SJSA1 (cell line): Measurements from ENCODE around the gene RAB10. TPM values are rescaled to one million over a fixed set of nuclear protein-coding genes. Genes with fewer than 3 reads are reported as not detected.
"Not testable (repeated sequence)": the region's sequence is repeated elsewhere in the genome, so short reads cannot be mapped to it uniquely, and the experiment has no call there.

Experiments
- DNase-seq, 2 experiments: peaks; one replicate each; pipeline ENCODE4 v3.0.0-alpha.2; 2015 to 2020; ENCODE audit warnings: low spot score in 2 of 2, low read depth in 1 of 2
- H3K27ac ChIP-seq: fragments of 250-450 bp; sonication (Bioruptor Pico); 2 replicates; pipeline ENCODE4 v1.5.1; 2020; ENCODE audit warnings: mild to moderate bottlenecking, moderate library complexity
- H3K27me3 ChIP-seq: fragments of 250-450 bp; sonication (Bioruptor Pico); replicated peaks from 2 replicates; pipeline ENCODE4 v1.5.1; 2020; ENCODE audit warnings: mild to moderate bottlenecking, moderate library complexity
- H3K36me3 ChIP-seq: fragments of 250-450 bp; sonication (Bioruptor Pico); 2 replicates; pipeline ENCODE4 v1.5.1; 2020; ENCODE audit warnings: mild to moderate bottlenecking
- H3K4me1 ChIP-seq: fragments of 250-450 bp; sonication (Bioruptor Pico); replicated peaks from 2 replicates; pipeline ENCODE4 v1.6.1; 2021; ENCODE audit warnings: mild to moderate bottlenecking
- H3K4me3 ChIP-seq: fragments of 250-450 bp; sonication (Bioruptor Pico); 2 replicates; pipeline ENCODE4 v1.5.1; 2020; ENCODE audit warnings: mild to moderate bottlenecking
- H3K9me3 ChIP-seq: fragments of 250-450 bp; sonication (Bioruptor Pico); replicated peaks from 2 replicates; pipeline ENCODE4 v1.5.1; 2020; ENCODE audit warnings: mild to moderate bottlenecking
- total RNA-seq: library from RNA; depleted of rRNA; stranded (reverse); fragments of >200 nt; shearing (Covaris generic); gene quantifications from 2 replicates; pipeline ENCODE4 v1.2.3, GENCODE V29; 2014

Gene RAB10
- total RNA-seq, 1 experiment from 2014 or later: 92.7 TPM

GRCh38 chr2:26108701-26109100, 74.8 kb downstream of the RAB10 start:
- H3K27ac ChIP-seq, H3K9me3 ChIP-seq, H3K4me1 ChIP-seq, H3K4me3 ChIP-seq, DNase-seq, H3K27me3 ChIP-seq: not testable (repeated sequence)
- H3K36me3 ChIP-seq: peaks cover 52% of the 10 kb centered on the region

- DNase-seq: no peak
- H3K4me1 ChIP-seq: no peaks in the 10 kb centered on the region
- no peak overlapping the region for H3K4me3 ChIP-seq
- no peaks in the 10 kb centered on the region for H3K9me3 ChIP-seq
- no peak overlapping the region for H3K27ac ChIP-seq
- H3K27me3 ChIP-seq: no peaks in the 10 kb centered on the region
- peaks cover 41% of the 10 kb centered on the region for H3K36me3 ChIP-seq
These were observed 78.3 kb downstream of the RAB10 start for GRCh38 chr2:26112201-26112600.

GRCh38 chr2:26114151-26114550, 80.3 kb downstream of the RAB10 start:
- H3K27ac ChIP-seq: no peak overlapping the region
- no peaks in the 10 kb centered on the region for H3K4me1 ChIP-seq
- H3K9me3 ChIP-seq: no peaks in the 10 kb centered on the region
- no peaks in the 10 kb centered on the region for H3K27me3 ChIP-seq
- peaks cover 41% of the 10 kb centered on the region for H3K36me3 ChIP-seq
- no peak overlapping the region for H3K4me3 ChIP-seq
- DNase-seq: no peak

DNA sequence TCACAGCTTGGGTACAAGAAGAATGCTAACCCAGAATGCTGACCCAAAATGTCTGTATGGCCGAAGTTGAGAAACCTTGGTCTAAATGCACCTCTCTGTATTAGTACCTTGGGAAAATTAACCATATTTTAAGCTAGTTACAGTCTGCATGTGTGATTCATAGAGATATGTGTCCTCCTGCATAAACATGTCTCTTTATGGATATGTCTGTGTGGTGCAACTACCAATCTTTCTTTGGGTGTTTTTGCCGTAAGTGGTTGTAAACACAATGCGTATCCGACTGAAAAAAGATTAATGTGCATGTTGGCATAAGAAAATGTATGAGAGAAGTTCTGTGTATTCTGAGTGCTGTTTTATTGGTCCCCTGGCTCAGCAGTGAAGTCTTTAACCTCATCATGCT, 84.8 kb downstream of the RAB10 start:
- H3K36me3 ChIP-seq: peaks cover 6% of the 10 kb centered on the region
- H3K4me3 ChIP-seq: no peak overlapping the region
- H3K9me3 ChIP-seq: no peaks in the 10 kb centered on the region
- no peaks in the 10 kb centered on the region for H3K4me1 ChIP-seq
- no peaks in the 10 kb centered on the region for H3K27me3 ChIP-seq
- no peak for DNase-seq
- H3K27ac ChIP-seq: no peak overlapping the region

GRCh38 chr2:26119521-26119920, 85.6 kb downstream of the RAB10 start:
- H3K36me3 ChIP-seq: no peaks in the 10 kb centered on the region; the same call in none of the 2 replicates
- H3K4me1 ChIP-seq: no peaks in the 10 kb centered on the region
- no peak for DNase-seq
- no peaks in the 10 kb centered on the region for H3K27me3 ChIP-seq
- H3K27ac ChIP-seq: no peak overlapping the region
- no peaks in the 10 kb centered on the region for H3K9me3 ChIP-seq
- H3K4me3 ChIP-seq: no peak overlapping the region

DNA sequence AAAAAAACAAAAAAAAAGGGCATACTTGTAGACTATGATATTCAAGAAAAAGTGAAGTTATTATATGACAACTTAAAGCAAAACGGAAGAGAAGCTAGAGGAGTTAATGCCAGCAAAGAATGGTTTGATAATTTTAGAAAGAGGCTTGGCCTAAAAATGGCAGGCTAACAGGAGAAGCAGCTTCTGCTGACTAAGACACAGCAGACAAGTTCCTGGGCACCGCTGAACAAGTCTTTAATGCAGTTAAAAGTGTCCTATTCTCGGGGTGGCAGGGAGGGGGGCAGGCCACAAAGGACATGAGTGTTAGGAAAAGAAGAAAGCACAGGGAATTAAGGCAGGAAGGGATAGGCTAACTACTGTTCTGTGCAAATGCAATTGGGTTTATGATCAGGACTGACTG, 88.7 kb downstream of the RAB10 start:
- no peak overlapping the region for H3K27ac ChIP-seq
- no peaks in the 10 kb centered on the region for H3K4me1 ChIP-seq
- no peak overlapping the region for H3K4me3 ChIP-seq

DNA sequence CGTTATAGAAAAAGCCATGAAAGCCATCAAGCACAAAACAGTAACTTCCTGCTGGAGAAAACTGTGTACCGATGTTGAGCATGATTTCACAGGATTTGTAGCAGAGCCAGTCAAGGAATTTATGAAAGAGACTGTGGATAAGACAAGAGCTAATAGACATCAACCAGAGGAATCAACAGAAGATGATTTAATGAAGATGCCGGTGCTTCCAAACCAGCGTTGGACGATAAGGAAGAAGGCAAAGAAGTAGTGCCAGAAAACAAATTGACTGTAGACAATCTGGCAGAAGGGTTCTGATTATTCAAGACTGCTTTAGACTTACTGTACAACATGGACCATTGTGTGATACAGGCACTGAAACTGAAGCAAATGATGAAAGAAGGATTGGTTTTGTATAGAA, 89.5 kb downstream of the RAB10 start:
- H3K4me3 ChIP-seq: no peak overlapping the region
- no peaks in the 10 kb centered on the region for H3K27me3 ChIP-seq
- peaks cover 15% of the 10 kb centered on the region for H3K36me3 ChIP-seq
- H3K4me1 ChIP-seq: no peaks in the 10 kb centered on the region
- H3K27ac ChIP-seq: no peak overlapping the region
- no peaks in the 10 kb centered on the region for H3K9me3 ChIP-seq
- no peak for DNase-seq

More for the DNA sequence above, 88.7 kb downstream of the RAB10 start:
- no peaks in the 10 kb centered on the region for H3K9me3 ChIP-seq
- no peak for DNase-seq
- H3K36me3 ChIP-seq: peaks cover 7% of the 10 kb centered on the region
- H3K27me3 ChIP-seq: no peaks in the 10 kb centered on the region

DNA sequence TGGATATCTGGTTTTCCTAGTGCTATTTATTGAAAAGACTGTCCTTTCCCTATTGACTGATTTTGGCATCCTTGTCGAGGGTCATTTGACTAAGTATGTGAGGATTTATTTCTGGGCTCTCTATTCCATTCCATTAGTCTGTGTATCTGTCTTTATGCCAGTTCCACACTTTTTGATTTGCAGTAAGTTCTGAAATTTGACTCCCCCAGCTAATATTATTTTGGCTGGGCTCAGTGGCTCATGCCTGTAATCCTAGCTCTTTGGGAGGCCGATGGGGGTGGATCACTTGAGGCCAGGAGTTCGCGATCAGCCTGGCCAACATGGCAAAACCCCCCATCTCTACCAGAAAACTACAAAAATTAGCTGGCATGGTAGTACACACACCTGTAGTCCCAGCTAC, 92.2 kb downstream of the RAB10 start:
- no peaks in the 10 kb centered on the region for H3K27me3 ChIP-seq
- DNase-seq: no peak
- no peak overlapping the region for H3K27ac ChIP-seq
- H3K36me3 ChIP-seq: peaks cover 24% of the 10 kb centered on the region
- no peaks in the 10 kb centered on the region for H3K4me1 ChIP-seq
- H3K9me3 ChIP-seq: no peaks in the 10 kb centered on the region
- no peak overlapping the region for H3K4me3 ChIP-seq

- peaks cover 28% of the 10 kb centered on the region for H3K36me3 ChIP-seq
- no peak overlapping the region for H3K4me3 ChIP-seq
- no peak overlapping the region for H3K27ac ChIP-seq
- no peaks in the 10 kb centered on the region for H3K9me3 ChIP-seq
- H3K4me1 ChIP-seq: no peaks in the 10 kb centered on the region
- DNase-seq: no peak
- H3K27me3 ChIP-seq: no peaks in the 10 kb centered on the region
These were observed 94.3 kb downstream of the RAB10 start for GRCh38 chr2:26128176-26128575.

GRCh38 chr2:26130763-26131162, 96.9 kb downstream of the RAB10 start:
- Histone ChIP-seq H3K36me3 (peaks cover 40% of the 10 kb centered on the region), H3K4me1 (no peaks in the 10 kb centered on the region), H3K27ac (no peak overlapping the region)

GRCh38 chr2:26136451-26136850, 102.6 kb downstream of the RAB10 start:
- no peak for DNase-seq

More at GRCh38 chr2:26130763-26131162, 96.9 kb downstream of the RAB10 start:
- Histone ChIP-seq H3K4me3 (no peak overlapping the region), H3K9me3 (no peaks in the 10 kb centered on the region), H3K27me3 (no peaks in the 10 kb centered on the region)
- DNase-seq: no peak

DNA sequence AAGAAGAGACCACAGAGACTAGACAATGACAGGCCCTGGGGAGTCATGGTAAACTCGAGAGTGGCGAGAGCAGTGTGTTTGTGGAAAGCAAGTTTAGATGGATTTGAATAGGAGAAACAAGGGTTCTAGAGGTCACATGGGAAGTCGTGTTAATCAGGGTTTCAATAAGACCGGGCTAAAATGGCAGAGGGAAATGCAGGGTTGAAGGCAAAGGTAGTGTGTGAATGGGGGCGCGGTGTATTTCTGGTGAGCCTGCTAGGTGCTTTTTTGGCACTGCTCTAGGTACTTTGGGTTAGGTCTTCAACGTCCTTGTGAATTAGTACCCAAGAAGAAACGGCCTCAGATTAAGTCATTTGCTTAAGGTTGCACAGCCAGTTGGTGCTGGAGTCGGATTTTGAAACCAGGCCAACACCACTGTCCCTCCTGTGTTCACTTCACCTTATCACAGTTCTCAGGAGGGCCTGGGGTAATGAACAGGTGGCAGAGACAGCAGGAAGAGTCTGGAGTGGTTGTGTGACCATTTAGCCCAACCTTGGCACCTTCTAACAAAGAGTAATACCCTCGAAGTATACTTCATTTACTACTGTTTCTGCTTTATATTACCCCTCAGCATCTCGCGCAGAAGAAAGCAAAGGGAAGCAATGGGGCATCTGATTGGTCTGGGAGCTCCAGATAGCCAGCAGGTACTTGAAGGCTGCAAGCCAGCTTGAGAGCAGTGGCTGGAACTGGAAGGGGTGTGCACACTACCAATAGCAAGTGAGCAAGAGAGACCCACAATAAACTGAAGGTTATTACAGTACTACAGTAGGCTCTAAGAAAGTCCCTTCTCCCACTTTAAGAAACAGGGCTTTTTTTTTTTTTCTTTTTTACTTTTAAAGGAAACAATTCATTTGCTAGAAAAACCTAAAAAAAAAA, 105.6 kb downstream of the RAB10 start:
- DNase-seq: no peak
- H3K27me3 ChIP-seq: no peaks in the 10 kb centered on the region
- H3K36me3 ChIP-seq: peaks cover 18% of the 10 kb centered on the region
- no peak overlapping the region for H3K27ac ChIP-seq
- H3K4me3 ChIP-seq: no peak overlapping the region
- no peaks in the 10 kb centered on the region for H3K4me1 ChIP-seq
- H3K9me3 ChIP-seq: no peaks in the 10 kb centered on the region

More at GRCh38 chr2:26136451-26136850, 102.6 kb downstream of the RAB10 start:
- Histone ChIP-seq H3K27me3 (no peaks in the 10 kb centered on the region), H3K4me1 (no peaks in the 10 kb centered on the region), H3K9me3 (no peaks in the 10 kb centered on the region), H3K36me3 (peaks cover 21% of the 10 kb centered on the region), H3K27ac (no peak overlapping the region), H3K4me3 (no peak overlapping the region)

DNA sequence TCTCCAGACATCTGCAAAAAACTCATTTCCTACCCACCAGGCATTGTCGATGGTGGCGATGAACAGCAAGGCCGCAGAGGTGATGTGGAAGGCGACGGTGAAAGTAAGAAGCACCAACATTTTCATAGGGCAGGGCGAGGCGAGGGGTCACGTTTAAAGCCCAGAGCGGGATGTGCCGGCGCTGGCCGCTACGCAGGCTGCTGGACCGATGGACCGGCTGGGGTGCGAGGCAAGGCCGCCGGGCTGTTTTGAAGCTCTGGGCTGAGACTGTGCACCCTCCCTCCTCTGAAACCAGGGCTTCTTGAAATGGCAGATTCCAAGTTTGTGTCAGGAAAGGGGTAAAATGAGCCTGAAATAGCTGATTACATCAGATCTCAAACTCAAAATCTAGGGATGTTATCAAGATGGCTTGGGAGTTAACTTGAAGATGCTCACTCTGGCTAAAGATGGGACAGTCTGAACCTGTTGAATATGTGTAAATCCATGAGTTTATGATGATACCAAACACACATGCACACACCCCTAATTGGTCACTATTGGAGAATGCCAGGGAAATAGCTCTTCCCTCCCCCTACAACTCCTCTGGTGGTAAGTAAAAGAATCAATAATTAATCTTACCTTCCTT, 107.4 kb downstream of the RAB10 start:
- Histone ChIP-seq H3K27me3 (no peaks in the 10 kb centered on the region), H3K4me3 (no peak overlapping the region), H3K36me3 (peaks cover 9% of the 10 kb centered on the region), H3K27ac (no peak overlapping the region), H3K9me3 (no peaks in the 10 kb centered on the region), H3K4me1 (no peaks in the 10 kb centered on the region)
- DNase-seq: no peak

- H3K27me3 ChIP-seq: peaks cover 6% of the 10 kb centered on the region; the same call in 1 of the 2 replicates
- H3K4me1 ChIP-seq: no peaks in the 10 kb centered on the region
- no peaks in the 10 kb centered on the region for H3K9me3 ChIP-seq
- no peak overlapping the region for H3K27ac ChIP-seq
- no peak overlapping the region for H3K4me3 ChIP-seq
- no peak for DNase-seq
- no peaks in the 10 kb centered on the region for H3K36me3 ChIP-seq
These were observed 110.1 kb downstream of the RAB10 start for GRCh38 chr2:26144031-26144430.
